GM19025 (cell line): Measurements from ENCODE around the gene MUC5B.

Experiments
- ATAC-seq: cut with Tn5 transposase; IDR thresholded peaks from one replicate; pipeline ENCODE4 v1.9.1; 2021; ENCODE audit warnings: mild to moderate bottlenecking, low read depth, moderate library complexity; ENCODE audit not compliant: unreplicated experiment

Gene MUC5B

GRCh38 chr11:1218788-1219445, 3.9 kb upstream of the MUC5B start:
- no peak for ATAC-seq

GRCh38 chr11:1219446-1219833, 3.4 kb upstream of the MUC5B start:
- no peak for ATAC-seq

- no peak for ATAC-seq
These were observed 2.7 kb upstream of the MUC5B start for GRCh38 chr11:1219834-1220815.

DNA sequence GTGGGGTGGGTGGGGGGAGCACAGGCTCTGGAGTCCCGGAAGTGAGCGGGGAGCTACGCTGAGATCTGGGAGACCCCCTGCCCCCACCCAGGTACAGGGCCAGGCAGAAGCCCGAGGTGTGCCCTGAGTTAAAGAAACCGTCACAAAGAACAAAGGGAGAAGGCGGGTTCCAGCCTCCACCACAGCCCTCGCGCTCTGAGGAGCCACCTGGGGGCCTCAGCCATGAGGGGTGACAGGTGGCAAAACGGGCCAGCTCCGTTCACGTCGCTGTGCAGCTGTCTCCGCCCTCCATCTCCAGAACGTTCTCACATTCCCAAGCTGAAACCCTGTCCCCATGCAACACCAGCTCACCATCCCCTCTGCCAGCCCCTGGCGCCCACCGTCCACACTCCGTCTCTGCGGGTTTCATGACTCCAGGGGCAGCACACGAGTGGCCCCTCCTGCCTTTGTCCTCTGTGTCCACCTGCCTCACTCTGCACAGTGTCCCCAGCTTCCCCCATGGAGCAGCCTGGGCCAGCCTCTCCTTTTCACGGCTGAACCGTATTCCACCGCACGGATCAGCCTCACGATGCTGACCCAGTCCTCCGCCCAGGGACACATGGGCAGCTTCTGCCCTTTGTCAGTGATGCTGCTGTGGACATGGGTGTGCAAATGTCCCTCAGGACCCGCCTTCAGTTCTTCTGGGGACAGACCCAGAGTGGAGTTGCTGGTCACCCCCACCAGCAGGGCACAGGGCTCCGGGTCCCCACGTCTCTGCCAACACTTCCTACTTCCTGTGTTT, 1.7 kb upstream of the MUC5B start:
- ATAC-seq = no peak

DNA sequence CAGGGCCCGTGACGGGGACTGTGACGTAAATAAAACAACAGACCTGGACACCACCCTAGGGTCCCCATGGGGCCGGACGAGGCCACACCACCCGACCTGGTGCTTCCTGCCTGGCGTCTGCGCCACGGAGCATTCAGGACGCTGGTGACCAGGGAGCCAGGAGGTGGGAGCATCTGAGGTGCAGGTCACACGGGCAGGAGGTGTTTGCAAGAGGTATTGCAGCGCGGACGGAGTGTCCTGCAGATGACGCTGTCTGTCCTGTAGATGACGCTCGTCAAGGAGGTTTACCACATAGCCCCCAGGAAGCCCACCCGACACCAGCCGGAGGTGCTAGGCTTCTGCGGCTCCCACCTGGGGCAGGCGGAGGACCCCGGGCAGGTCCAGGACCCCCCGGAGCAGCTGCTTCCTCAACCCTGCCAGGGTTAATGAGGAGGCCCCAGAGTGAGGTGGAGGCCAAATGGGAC, 986 bp upstream of the MUC5B start:
- ATAC-seq = no peak

GRCh38 chr11:1223346-1224110, 662 bp downstream of the MUC5B start:
- ATAC-seq = no peak

DNA sequence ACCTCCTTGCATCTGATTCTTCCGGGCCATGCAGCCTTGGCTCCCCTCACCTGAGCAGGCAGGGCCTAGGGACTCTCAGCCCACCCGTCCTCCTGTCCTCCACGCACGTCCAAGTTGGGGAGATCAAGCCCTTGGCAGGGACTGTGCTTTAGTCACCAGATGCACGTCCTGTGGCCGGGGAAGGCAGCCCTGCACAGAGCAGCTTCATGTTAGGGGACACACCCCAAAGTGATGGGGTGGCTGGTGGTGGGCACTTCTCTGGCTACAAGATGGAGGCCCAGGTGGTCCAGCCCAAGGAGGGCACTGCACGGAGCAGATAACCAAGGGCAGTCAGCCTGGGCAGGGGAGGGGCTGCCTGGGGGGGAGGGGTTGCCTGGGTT, 1.2 kb downstream of the MUC5B start:
- ATAC-seq = no peak

DNA sequence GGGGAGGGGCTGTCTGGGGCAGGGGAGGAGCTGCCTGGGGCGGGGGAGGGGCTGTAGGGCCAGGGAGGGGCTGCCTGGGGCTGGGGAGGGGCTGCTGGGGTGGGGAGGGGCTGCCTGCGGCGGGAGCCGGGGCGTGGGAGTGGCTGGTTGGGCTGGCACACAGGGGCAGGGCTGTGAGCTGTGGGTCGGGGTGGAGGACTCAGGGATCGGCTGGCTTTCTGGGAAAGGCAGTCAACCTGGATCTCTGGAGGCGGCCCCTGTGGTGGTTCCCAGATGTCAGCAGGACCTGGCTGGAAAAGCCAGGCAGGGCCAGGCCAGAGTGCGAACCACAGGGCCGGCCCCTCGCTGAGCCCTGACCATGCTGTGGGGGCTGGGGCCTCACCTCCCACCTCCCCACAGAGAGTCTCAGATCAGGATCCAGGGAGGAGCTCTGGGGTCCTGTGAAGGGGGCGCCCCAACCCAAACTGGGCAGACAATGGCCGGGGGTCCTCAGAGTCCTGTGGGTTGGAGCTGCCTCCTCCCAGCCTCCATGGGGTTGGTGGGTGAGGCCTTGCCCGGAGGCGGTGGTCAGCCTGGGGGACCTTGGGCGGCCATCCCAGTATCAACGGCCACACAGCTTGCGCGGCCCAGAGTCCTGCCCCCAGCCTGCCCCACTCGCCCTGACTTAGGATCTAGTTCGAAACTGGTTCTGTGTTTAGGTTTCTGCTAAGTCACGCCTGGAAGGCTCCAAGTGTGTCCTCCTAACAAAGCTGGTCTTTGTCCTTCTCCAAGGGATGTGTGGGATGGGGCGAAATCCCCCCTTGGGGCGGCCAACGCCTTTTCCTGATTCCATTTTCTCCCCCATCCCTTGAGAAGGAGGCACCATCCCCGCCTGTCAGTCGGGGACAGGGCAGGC, 1.9 kb downstream of the MUC5B start:
- no peak for ATAC-seq

GRCh38 chr11:1225386-1226225, 2.7 kb downstream of the MUC5B start:
- no peak for ATAC-seq

GRCh38 chr11:1226226-1226985, 3.5 kb downstream of the MUC5B start:
- ATAC-seq = no peak

DNA sequence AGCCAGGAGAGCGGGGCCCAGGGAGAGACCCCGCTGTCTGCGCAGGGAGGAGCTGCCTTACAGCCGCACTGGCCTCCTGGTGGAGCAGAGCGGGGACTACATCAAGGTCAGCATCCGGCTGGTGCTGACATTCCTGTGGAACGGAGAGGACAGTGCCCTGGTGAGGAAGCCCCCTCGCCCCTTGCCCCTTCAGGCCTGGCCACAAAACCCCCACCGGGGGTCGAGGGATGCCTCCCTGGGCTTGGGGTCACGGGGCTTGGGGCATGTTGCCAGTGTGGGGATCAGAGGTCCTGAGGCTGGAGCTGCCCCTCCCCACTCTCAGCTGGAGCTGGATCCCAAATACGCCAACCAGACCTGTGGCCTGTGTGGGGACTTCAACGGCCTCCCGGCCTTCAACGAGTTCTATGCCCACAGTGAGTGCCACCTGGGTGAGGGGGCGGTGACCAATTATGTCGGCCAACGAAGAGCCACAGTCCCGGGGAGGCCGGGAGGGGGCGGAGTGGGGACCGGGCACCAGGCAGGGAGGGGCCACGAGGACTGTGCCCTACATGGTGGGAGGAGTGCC, 4.2 kb downstream of the MUC5B start:
- ATAC-seq = no peak

DNA sequence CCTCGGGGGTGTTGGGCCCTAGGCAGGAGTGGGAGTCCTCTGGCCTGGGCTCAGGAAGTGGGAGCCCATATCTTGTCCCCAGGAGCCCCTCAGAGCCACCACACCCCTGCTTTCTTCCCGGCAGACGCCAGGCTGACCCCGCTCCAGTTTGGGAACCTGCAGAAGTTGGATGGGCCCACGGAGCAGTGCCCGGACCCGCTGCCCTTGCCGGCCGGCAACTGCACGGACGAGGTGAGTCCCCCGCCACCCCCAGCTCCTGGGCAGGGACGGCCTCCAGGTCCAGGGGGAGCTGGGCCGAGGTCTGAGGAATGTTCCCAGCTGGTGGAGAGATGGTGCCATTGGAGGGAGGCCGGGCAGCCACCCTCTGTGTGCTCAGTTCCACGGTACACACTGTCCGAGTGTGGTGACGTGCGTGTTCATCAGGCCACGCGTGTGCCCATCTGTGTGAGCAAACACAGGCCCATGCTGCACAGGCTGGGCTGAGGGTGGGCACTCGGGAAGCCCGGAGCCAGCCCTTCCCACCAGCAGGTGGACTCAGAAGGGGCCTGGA, 4.8 kb downstream of the MUC5B start:
- no peak for ATAC-seq

- no peak for ATAC-seq
These were observed 5.4 kb downstream of the MUC5B start for GRCh38 chr11:1228101-1228821.

DNA sequence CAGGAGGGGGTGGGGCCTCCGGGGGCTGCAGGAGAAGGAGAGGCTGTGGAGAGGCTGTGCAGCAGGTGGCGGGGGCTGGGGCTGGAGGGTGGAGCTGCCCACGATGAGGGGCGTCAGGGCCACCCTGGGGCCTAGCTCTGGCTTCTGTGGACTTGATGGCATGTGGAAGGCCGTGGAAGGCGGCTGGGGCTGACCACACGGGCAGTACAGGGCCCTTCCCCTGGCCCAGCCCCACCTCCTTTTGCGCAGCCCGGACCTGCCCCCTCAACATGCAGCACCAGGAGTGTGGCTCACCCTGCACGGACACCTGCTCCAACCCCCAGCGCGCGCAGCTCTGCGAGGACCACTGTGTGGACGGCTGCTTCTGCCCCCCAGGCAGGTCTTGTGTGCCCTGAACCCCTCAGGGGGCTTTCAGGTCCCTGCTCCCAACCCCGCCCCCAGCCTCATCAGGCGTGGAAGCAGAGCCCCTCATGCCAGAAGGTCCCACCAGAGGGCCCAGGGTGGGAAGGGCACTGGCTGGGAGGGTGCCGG, 6.1 kb downstream of the MUC5B start:
- no peak for ATAC-seq

- ATAC-seq = no peak
These were observed 6.7 kb downstream of the MUC5B start for GRCh38 chr11:1229471-1230120.

DNA sequence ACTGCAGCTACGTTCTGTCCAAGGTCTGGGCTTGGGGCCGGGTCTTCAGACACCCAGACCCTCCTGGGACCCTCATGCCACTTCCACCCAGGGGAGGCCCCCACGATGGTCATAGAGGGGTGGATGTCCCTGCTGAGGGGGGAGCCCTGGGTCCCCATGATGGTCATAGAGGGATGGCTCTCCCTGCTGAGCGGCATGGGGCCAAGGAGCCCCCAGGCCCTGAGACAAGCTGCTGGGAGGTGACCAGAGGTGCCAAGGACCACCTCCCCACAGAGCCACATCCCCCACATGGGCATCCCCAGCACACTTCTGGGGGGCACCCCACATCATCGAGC, 7.2 kb downstream of the MUC5B start:
- ATAC-seq = no peak
